Adrenal gland (tissue), 12 donors: ENCODE data around the gene MOB1A. TPM values are rescaled to one million over a fixed set of nuclear protein-coding genes. Genes with fewer than 3 reads are reported as not detected.
A peak's percentile ranks its signal among the peaks of the same experiment; 100 is the strongest.
"Not testable (repeated sequence)": the region's sequence is repeated elsewhere in the genome, so short reads cannot be mapped to it uniquely, and the experiment has no call there.

ENCODE experiments used
- DNase-seq, 7 donors: peaks; one replicate each; pipeline ENCODE4 v3.0.0-alpha.2; 2019 to 2020
- H3K27ac ChIP-seq, 5 donors: fragments of 200-600 bp; sonication (generic) in 4 of 5; 1 replicate in 3 of 5; 2 replicates in 2 of 5; pipeline versions ENCODE4 v1.5.1 to v1.8.0; 2016 to 2020; ENCODE audit warnings: mild to moderate bottlenecking in 1 of 5
- H3K27me3 ChIP-seq: fragments of 200-600 bp; 2 replicates; pipeline ENCODE4 v1.8.0; 2021
- H3K36me3 ChIP-seq, 2 donors: fragments of 200-600 bp; replicated peaks in 1 of 2; 1 replicate in 1 of 2; 2 replicates in 1 of 2; pipeline versions ENCODE4 v1.5.1 to v1.8.0; 2018 to 2022
- H3K4me1 ChIP-seq, 2 donors: fragments of 200-600 bp; replicated peaks in 1 of 2; 1 replicate in 1 of 2; 2 replicates in 1 of 2; pipeline versions ENCODE4 v1.5.1 to v1.8.0; 2018 to 2021
- H3K4me3 ChIP-seq, 4 donors: fragments of 200-600 bp; sonication (generic) in 3 of 4; one replicate each; pipeline ENCODE4 v1.5.1; 2016 to 2018
- H3K9me3 ChIP-seq, 3 donors: fragments of 200-600 bp; sonication (generic) in 1 of 3; replicated peaks in 1 of 3; 1 replicate in 2 of 3; 2 replicates in 1 of 3; pipeline versions ENCODE4 v1.5.1 to v1.8.0; 2016 to 2021
- POLR2A ChIP-seq, 2 donors: fragments of 450-650 bp; IDR thresholded peaks; one replicate each; pipeline ENCODE4 v1.6.1; 2017; ENCODE audit warnings: antibody characterized with exemption in 2 of 2, mild to moderate bottlenecking in 2 of 2, moderate library complexity in 1 of 2
- WGBS, 4 donors: extraction: QIAGEN DNeasy Blood & Tissue Kit in 2 of 4; methylation state at CpG; one replicate each; pipeline versions ENCODE4 v1.1.5 to v1.1.7; 2013 to 2017; 5-methylcytosine and 5-hydroxymethylcytosine counted together
- intact Hi-C, 2 donors: fragments of 100-400 bp; cut with DNase I; formaldehyde crosslinking; loops; one replicate each; pipeline versions ENCODE4 v1.14.1 to v1.15.0; 2022 to 2023
- polyA plus RNA-seq, 3 donors: library from polyadenylated mRNA; stranded (reverse); fragments of 200-250 nt in 2 of 3; fragments of 350-450 nt in 1 of 3; fragmentation: Illumina TruSeq in 1 of 3; extraction: RNeasy Lipid Tissue Mini Kit (QIAGEN cat#74804) in 1 of 3; gene quantifications; one replicate each; pipeline ENCODE4 v1.2.3, GENCODE V29; 2013 to 2014
- total RNA-seq, 9 donors: library from RNA; depleted of rRNA in 4 of 9; stranded (reverse); fragments of >200 nt in 4 of 9; fragments of 120-200 nt in 1 of 9; fragmentation: NEBNext Ultra II Directional in 1 of 9; extraction: Animal tissue kit (Norgen Biotek cat#: 25700) in 1 of 9; gene quantifications; one replicate each; pipeline versions ENCODE4 v1.1.0 to v1.2.4, GENCODE V29; 2013 to 2023
- TF ChIP-seq, protein P1 (sequence below), 6 experiments: fragments of 450-650 bp in 4 of 6; fragments of 200-600 bp in 2 of 6; sonication (generic) in 1 of 6; IDR thresholded peaks; 1 replicate in 5 of 6; 2 replicates in 1 of 6; pipeline versions ENCODE4 v1.5.1 to v1.8.0; 2016 to 2021; ENCODE audit warnings: antibody characterized with exemption in 6 of 6, mild to moderate bottlenecking in 2 of 6, moderate library complexity in 1 of 6
- donor health status: healthy with polysubstance abuse.
- donor health status: Bipolar disorder and iron deficiency.
- donor health status: DM: yes; HTN: yes; CAD: no.
- donor health status: DM: no; HTN: no; CAD: no.
- donor health status: DM: no; HTN: no; CAD: no.
- donor health status: DM: yes; HTN: yes; CAD: no.

Gene MOB1A
- total and polyA plus RNA-seq, 12 donors: 15.9 to 103 (median 74.7) TPM

DNA sequence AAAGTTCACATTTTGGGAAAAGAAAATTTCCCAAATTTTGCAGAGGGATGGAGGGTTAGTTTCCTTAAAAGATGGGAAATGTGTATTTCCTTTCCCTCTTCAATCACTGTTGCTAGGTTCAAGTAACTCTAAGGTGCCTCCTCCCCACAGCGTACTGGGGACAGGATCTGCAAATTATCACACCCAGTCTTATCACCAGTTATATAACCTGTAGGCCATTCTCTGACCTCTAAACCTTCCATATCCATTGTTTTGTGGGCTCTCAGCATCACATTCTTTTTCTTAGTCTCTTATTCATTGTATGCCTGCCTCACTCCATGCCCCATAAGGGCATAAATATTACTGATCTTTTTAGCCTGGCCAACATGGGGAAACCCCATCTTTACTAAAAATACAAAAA lies 16.1 kb upstream of the MOB1A start:
- peaks cover 10 to 24% of the 10 kb centered on the region in 2 donors for H3K4me1 ChIP-seq
- WGBS, 4 donors: 89 to 95% (median 90%) methylated on average over 1 of the region's 1 CpG
- no peaks in the 10 kb centered on the region for H3K9me3 ChIP-seq
- no peak overlapping the region for H3K27ac ChIP-seq
- no peak for DNase-seq
- no peaks in the 10 kb centered on the region for H3K27me3 ChIP-seq
- H3K36me3 ChIP-seq: no peaks in the 10 kb centered on the region
- TF ChIP-seq, protein P1, sequence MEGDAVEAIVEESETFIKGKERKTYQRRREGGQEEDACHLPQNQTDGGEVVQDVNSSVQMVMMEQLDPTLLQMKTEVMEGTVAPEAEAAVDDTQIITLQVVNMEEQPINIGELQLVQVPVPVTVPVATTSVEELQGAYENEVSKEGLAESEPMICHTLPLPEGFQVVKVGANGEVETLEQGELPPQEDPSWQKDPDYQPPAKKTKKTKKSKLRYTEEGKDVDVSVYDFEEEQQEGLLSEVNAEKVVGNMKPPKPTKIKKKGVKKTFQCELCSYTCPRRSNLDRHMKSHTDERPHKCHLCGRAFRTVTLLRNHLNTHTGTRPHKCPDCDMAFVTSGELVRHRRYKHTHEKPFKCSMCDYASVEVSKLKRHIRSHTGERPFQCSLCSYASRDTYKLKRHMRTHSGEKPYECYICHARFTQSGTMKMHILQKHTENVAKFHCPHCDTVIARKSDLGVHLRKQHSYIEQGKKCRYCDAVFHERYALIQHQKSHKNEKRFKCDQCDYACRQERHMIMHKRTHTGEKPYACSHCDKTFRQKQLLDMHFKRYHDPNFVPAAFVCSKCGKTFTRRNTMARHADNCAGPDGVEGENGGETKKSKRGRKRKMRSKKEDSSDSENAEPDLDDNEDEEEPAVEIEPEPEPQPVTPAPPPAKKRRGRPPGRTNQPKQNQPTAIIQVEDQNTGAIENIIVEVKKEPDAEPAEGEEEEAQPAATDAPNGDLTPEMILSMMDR (IDR thresholded peaks at IDR 0.05): no peak
- TF ChIP-seq POLR2A (IDR thresholded peaks at IDR 0.05): no peak
- intact Hi-C loops: no loop called here
- H3K4me3 ChIP-seq: no peak overlapping the region

DNA sequence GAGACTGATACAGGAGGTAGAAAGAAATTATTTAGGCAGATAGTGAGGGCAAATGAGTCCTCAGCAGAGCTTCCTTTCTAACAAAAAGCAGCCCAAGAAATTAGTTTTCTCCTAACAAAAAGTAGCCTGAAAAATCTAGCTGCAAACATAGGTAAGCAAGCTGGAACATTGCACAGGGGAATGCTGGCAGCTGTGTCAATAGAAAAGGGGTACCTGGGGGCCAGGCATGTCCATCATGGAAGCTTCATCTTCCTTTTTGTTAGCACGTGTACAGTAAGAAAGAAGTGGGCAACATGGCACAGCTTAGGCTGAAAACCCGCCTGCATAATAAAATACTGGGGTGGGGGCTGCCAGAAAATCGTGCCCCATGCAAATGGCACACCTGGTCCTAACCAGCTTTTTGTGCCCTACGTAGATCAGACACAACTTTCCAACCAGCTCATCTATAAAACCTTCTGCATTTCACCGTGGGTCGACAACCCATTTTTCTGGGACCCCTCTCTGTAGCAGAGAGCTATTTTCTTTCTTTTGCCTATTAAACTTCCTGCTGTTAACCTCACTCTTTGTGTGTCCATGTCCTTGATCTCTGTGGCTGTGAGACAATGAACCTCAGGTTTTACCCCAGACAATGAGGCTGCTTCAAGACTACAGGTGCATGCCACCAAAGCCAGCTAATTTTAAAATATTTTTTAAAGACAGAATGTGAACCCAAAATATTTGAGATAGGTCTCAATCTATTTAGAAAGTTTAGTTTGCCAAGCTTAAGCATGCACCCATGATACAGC lies 13.1 kb upstream of the MOB1A start:
- Histone ChIP-seq H3K9me3 (no peaks in the 10 kb centered on the region), H3K27ac (no peak overlapping the region), H3K27me3 (no peaks in the 10 kb centered on the region), H3K4me1 (no peaks in the 10 kb centered on the region), H3K36me3 (no peaks in the 10 kb centered on the region), H3K4me3 (no peak overlapping the region)
- 66 to 81% (median 73%) methylated on average over 6 of the region's 6 CpGs for WGBS, 4 donors
- no peak for DNase-seq
- TF ChIP-seq, protein P1 (IDR thresholded peaks at IDR 0.05): no peak
- no peak for TF ChIP-seq POLR2A (IDR thresholded peaks at IDR 0.05)
- intact Hi-C loops: no loop called here

DNA sequence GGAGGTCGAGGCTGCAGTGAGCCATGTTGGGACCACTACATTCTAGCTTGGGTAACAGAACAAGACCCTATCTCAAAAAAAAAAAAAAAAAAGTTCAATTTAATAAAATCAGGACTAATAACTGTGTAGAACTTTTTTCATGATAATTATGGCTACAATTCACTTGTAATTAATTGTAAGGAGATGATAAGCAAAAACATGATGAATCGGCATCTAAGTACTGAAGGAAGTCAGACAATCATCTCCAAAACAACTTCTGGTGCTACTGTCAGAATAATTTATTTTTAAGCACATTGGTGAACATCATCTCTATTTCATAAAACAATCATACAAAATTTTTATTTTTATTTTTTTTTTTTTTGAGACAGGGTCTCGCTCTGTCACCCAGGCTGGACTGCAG lies 10.0 kb upstream of the MOB1A start:
- no peaks in the 10 kb centered on the region for H3K9me3 ChIP-seq
- intact Hi-C loops: no loop called here
- 91 to 97% (median 94%) methylated on average over 3 of the region's 3 CpGs for WGBS, 4 donors
- TF ChIP-seq POLR2A (IDR thresholded peaks at IDR 0.05): no peak
- TF ChIP-seq, protein P1 (IDR thresholded peaks at IDR 0.05): no peak
- no peak overlapping the region for H3K27ac ChIP-seq
- H3K4me1 ChIP-seq: no peaks in the 10 kb centered on the region
- no peaks in the 10 kb centered on the region for H3K36me3 ChIP-seq
- DNase-seq: no peak
- no peaks in the 10 kb centered on the region for H3K27me3 ChIP-seq
- no peak overlapping the region for H3K4me3 ChIP-seq

DNA sequence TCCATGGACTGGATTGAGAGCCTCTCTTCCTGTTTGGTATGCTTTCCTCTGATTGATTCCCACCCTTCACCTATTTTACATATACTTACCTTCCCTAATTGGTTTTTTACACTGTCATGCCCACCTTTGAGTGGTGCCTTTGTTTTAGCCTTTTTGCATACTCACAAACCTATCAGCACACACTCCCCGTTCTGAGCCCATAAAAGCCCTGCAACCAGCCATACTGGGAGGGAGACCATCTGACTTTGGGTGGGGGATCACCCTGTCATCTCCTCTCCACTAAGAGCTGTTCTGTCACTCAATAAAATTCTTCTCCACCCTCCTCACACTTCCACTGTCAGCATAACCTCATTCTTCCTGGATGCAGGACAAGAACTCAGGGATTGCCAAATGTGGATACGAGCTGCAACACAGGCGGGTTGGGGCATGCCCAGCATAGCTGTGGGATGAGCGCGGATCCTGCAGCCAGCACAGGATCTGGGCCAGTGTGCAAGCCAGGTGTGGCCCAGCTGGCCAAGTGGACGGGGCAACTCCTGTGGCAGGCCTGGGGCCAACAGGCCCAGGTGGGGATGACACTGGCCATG lies 9.4 kb upstream of the MOB1A start:
- no peak overlapping the region for H3K27ac ChIP-seq
- no peak overlapping the region for H3K4me3 ChIP-seq
- no peaks in the 10 kb centered on the region for H3K4me1 ChIP-seq
- WGBS, 4 donors: 92 to 99% (median 94%) methylated on average over 5 to 6 of the region's 6 CpGs
- intact Hi-C loops: no loop called here
- H3K36me3 ChIP-seq: no peaks in the 10 kb centered on the region
- no peak for DNase-seq
- TF ChIP-seq, protein P1 (IDR thresholded peaks at IDR 0.05): no peak
- no peak for TF ChIP-seq POLR2A (IDR thresholded peaks at IDR 0.05)
- H3K27me3 ChIP-seq: no peaks in the 10 kb centered on the region
- no peaks in the 10 kb centered on the region for H3K9me3 ChIP-seq

DNA sequence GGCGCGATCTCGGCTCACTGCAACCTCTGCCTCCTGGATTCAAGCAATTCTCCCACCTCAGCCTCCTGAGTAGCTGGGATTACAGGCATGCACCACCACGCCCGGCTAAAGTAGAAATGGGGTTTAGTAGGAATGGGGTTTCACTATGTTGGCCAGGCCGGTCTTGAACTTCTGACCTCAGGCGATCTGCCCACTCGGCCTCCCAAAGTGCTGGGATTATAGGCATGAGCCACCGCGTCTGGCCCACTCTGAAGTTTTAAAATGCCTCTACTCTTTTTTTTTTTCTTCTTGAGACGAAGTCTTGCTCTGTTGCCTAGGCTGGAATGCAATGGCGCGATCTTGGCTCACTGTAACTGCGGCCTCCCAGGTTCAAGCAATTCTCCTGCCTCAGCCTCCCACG lies 8.0 kb upstream of the MOB1A start:
- H3K4me3 ChIP-seq, H3K27me3 ChIP-seq, H3K36me3 ChIP-seq, DNase-seq, H3K9me3 ChIP-seq, intact Hi-C loops, H3K4me1 ChIP-seq: not testable (repeated sequence)
- WGBS, 4 donors: 91 to 96% (median 93%) methylated on average over 15 of the region's 15 CpGs
- peak overlapping the region in 2 of 5 donors; percentile 57 to 67 for H3K27ac ChIP-seq
